NCI-H2029 (cell line): Measurements from ENCODE around the gene SPTBN5.

Experiments used
- DNase-seq: peaks from one replicate; lab custom pipeline; 2025; lab: John Stamatoyannopoulos, UW

The SPTBN5 gene

DNA sequence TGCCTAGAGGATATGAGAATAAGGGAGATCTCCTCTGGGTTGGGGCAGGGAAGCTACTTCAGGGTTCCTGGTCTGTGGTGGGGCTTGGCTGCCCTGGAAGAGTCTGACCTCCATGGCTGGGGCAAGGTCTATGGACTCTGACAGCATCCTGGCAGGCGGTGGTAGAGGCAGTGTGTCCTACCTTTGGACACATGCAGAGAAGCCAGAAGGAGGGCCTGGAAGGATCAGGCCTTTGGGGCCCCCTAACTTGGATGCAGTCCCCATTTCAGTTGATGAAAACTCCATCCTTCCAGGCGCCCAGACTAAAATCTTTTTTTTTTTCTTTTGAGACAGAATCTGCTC, 10.4 kb downstream of the SPTBN5 start:
- no peak for DNase-seq

DNA sequence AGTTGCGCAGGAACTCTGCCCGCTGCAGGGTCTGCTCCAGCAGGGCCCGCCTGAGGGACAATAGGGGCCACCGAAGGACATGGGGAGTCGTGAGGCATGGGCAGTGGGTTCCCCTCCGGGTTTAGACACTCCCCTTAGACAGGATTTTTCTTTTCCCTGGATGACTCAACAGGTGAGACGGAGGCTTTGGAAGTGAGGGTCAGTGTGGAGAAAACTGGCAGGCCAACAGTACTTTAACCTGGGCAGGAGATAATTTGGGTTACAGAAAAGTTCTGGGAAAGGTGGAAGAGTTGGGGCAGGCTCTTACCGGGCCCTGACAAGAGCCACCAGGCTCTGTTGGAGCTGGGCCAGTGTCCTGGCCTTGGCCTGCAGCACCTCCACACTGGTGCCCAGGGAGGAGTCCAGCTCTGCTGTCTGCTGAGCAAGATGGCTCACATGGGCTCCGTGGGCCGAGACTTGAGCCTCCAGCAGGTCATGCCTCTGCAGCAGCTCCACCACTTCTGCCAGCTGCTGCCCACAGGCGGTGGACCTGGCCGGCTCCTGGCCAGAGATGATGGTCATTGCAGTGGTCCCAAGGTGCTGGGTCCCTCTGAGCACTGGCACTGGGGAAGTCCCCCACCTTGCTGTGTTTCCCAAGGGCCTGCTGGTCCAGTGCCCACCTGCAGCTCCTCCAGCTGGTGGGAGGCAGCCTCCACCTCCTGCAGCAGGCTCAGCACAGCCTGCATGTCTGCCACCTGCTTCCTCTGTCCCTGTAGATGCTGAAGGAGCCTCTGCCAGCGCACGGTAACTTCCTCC, 11.0 kb downstream of the SPTBN5 start:
- no peak for DNase-seq

DNA sequence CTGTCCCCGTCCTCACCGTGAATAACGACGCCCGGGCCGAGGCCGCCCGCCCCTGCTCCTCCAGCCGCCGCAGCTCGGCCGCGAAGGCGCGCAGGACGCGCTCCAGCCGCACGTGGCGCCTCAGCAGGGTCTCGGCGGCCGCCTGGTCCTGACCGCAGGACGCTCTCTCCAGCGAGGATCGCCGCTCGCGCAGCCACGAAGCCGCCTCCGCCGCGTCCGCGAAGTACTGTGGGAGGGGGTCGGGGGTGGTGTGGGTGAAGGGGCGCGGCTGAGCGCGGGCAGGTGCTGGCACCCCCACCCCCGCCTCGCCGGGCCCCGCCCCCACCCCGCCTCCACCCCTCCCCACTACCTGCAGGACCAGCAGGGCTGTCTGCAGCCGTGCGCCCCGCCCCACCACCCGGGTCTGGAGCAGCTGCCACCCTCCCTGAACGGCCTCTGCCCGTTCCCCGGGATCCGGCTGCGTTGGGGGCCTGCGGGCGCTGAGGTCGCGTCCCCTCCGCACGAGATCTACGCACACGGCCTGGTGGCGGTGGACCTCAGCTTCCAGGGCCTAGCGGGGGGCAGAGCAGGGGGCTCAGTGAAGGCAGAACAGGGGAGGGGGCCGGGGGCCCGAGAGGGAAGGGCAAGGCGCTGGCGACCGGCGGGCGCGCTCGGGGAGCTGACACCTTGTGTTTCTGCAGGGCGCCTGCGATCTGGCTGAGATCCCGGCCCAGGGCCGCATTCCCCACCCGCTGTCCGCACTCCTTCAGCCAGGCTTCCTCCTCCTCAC, 11.7 kb downstream of the SPTBN5 start:
- no peak for DNase-seq

DNA sequence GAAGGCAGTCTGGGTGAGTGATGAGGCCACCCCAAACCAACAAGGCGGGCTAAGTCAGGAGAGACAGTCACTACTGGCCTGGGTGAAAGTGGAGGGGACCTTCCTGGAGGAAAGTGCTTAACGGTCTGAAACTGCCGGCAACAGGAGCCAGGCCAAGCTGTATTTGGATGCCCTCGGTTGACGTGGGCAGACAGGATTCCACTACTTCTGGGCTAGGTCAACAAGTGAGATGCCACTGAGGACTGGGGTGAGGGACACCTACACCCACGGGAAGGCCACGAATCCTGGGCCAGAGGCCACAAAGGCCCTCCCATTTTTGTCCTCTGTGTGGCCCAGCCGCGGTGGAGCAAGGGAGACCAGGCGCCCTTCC, 12.3 kb downstream of the SPTBN5 start:
- DNase-seq: no peak

DNA sequence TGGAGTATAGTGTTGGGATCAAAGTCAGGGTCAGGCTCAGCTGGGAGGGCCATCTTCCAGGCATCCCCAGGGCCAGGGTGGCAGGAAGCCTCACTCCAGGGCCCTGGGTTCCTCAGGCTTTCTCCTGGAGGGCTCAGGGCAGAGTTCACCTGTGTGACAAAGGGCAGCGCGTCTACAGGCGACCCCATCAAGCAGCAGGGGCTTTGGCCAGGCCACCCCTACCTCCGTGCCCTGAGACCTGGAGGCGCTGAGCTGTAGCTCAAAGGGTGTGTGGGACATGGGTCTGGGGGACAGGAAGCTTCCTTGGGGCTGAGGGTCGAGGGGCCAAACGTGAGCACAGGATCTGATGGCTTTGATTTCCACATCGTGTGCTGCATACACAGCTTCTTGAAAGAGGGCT, 12.8 kb downstream of the SPTBN5 start:
- no peak for DNase-seq

DNA sequence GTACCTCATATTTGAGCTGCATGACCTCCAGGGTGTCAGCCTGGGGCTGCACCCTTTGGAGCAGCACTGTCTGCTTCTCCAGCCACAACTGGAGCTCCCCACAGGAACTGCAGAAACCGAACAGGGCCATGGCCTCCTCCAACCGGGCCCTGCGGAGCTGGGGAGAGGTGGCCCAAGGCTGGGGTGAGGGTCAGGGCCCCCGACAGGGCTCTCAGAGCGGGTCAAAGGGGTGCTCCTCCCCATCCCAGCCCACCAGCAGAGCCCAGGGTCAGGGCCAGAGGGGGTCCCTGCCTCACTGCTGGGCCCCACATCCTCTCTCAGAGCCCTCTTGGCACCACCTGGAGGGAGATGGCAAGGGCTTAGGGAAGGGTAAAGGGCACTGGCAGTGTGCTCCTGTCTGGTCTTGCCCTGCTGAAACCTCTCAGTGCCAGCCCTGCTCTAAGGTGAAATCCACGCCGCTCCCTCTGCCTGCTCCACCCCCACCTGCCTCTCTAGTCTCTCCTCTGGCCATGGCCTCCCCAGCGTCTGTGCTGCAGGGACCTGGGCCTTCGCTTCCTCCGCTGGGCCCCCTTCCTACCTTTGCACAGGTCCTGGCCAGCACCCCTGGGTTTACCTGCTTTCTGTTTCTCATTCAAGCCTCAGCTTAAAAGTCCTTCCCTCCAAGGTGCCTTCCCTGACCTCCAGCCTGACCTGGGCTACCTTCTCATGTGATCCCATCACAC, 13.5 kb downstream of the SPTBN5 start:
- no peak for DNase-seq

DNA sequence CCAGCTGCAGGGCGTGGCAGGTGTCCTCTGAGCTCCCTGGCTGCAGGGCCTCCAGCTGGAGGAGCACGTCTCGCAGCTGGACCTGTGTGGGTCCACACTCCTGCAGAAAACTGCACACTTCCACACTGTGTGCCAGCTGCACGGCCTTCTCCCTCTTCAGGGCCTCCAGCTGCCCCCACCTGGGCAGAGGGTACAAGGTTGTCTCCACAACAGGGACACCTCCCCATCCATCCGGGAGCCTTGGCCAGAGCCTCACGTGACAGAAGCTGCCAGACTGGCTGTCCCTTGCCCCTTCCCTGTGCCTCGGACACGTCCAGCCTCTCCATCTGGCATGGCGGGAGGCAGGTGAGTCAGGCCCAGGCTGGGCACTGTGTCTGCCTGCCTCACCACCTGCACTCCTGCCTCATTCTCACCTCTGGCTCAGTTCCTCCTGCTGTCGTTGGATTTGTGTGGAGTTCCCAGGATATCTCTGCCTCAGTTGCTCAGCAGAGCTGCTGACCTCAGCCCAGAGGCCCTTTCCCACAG, 14.5 kb downstream of the SPTBN5 start:
- no peak for DNase-seq

DNA sequence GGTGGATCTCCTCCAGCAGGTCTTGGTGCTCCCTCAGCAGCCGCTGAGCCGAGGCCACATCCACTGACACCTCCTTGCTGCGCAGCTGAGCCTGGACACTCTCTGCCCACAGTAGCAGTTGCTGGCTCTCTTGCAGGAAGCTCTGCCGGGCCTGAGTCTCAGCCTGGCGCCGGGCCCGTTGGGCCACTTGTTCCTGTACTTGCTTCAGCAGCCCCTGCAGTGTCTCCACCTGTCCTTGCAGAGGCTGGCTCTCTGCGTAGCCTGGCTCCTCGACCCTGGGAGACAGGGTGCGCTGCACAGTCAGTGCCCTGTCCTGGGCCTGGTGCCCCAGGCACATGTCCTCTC, 15.5 kb downstream of the SPTBN5 start:
- DNase-seq: peak; percentile 37

DNA sequence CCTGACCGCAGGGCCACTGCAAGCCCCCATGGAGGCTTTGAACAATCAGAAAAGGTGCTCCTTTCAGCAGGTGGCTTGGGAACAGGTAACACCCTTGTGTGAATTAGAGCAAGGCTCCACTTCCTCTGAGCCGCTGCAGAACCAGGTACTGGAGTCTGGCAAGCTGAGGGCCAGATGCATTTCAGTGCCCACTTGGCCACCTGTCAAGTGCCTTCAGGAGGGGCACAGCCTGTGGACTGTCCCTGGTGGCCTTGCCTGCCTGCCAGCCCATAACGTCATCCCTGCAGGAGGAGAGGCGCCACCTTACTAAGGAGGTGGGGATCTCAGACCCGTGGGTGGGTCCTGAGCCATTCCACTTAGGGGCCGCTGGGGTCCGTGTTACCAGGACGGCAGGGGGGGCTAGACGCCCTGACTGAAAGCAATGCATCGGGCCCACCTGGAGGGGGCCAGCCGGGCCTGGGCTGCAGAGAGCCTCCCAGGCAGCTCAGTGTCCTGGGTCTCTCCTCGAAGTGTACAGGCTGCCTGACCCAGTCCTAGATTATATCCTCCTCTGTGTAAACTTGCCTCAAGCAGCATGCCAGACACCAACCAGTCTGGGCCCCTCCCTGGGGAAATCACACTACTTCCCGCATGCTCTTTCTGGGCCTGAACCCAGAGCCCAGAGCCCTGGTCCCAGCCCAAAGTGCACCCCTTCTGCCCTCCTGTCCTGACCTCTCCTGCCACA, 16.1 kb downstream of the SPTBN5 start:
- DNase-seq: peak; percentile 79

DNA sequence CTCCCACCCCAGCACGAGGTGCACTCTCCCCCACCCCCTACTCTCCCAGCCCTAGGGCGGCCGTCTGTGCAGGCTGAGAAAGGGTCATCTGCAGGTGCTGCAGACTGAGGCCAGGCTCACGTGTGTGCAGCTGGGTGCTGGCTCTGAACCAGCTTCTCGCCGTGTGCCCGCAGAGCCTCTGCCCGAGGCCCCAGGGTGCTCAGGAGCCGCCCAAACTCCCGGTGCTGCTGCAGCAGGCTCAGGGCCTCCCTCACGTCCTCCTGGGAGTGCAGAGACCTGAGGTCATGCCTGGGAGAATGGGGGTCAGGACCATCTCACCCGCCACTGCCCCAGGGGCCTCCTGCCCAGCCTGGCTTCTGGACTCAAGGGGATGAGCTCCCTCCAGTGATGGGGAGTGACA, 17.2 kb downstream of the SPTBN5 start:
- DNase-seq: no peak

DNA sequence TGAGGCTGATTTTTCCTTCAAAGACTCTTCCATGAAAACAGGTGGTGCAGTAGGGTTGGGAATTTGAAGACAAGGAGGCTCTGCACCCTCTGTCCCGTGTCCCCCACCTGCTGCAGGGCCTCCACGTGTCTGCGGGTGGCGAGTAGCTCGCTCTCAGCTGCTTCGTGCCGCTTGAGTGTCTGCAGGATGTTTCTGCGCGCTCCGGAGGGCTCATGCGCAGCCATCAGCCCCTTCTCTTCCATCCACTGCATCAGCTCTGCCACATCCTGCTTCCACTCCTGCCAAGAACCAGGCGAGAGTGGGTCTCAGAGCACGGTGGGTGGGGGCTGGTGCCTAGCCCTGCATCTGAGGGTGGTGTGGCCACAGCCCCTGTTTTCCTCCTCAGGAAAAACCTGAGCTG, 17.8 kb downstream of the SPTBN5 start:
- no peak for DNase-seq

DNA sequence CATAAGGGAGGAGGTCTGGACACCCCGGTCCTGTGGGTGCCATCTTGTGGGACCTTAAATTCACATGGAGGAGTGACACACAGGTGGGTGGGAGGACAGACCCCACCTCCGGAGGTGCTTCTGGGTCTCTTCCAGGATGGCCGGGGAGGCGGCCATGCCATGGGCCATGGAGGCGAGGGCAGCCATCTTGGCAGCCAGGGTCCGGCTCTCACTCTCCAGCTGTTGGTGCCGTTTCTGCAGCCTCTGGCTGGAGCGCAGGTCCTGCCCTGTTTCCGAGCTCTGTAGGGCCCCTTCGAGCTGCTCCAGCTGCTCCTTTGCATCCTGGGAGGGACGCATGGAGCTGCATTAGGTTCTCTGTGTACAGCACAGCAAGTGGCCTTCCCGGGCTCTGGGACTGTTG, 19.1 kb downstream of the SPTBN5 start:
- no peak for DNase-seq

DNA sequence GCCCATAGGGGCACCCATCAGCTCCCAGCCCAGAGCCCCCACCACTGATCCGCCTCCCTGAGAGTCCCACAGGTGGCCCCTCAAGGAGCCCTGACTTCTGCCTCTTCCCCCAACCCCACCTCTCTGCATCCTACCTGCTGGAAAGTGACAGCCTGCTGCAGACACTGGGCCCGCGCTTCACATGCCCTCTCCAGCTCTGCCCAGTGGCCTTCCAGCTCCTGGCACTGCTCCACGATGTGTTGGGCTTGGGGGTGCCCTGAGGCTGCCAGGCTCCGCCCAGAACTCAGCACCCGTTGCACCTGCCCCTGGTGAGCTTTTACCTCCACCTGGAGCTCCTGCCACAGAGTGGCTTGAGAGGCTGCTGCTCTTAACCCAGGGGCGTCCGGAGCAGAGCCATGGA, 20.1 kb downstream of the SPTBN5 start:
- peak; percentile 58 for DNase-seq

DNA sequence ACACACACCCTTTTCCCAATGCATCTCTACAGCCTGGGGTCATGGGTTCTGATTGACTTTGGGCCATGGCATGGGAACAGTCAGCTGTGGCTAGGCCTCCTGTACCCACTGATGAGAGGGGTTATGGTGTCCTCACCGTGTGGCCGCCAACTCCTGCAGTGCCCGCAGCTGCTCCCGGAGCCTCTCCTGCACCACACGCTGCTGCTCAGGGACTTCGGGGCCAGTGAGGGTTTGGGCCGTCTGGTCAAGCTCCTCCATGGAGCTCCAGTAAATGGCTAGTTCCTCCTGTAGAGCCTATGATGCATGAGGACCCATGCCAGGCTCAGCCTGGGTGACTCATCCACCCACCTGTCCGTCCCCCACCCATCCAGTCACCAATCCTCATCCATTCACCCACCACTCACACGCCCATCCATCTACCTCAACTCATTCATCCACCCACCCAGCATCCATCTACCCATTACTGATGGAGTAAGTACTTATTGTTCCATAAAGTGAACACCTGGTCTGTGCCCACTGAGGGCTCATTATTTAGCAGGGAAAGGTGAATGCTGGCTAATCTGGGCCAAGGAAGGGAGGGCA, 21.6 kb downstream of the SPTBN5 start:
- no peak for DNase-seq

DNA sequence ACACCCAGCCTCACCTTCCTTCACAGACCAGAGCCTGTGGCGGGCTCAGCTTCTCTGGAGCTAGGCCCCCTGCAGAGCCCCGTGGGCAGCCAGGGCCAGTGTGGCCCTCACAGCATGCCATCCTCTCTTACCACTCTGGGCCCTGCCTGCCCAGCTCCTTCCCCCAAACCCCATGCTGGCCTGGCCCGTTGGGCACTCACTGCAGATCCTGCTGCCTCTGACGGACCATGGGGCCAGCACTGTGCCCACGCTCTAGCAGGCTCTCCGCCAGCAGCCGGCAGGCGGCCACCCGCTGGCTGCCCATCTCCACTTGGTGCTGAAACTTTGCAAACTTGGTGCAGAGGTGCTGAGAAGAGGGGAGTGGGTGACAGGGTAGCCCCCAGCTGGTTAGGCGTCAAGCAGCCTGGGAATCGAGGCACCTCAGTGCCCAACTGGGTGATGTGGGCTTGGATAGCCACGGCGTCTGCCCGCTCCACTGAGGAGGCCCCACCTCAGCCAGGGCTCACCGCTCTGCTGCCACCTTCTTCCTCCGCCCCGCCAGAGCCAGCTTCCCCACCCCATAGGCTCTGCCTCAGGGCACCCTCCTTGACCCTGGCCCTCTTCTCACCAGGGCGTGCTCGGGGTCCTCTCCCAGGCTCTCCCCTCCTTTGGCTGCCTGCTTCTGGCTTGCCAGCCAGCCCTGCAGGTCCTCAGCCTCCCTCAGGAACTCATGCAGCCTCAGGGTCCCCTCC, 22.5 kb downstream of the SPTBN5 start:
- no peak for DNase-seq

DNA sequence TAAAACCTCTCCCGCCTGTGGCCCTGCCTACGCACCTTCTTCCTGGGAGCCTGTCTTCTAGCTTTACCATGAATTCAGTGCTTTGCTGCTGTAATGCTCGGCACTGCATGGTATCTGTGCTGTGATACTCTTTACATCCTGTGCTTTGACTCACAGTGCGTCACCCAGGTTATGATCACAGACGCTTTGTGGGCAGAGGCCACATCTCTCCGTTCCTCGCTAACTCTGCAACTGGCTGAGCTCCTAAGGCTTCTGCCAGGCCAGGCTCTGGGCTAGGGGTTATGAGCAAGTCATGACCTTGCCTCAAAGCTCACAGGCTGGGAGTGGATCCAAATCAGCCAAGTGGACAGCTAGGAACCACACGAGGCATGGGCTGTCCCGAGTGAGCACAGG, 23.2 kb downstream of the SPTBN5 start:
- no peak for DNase-seq

DNA sequence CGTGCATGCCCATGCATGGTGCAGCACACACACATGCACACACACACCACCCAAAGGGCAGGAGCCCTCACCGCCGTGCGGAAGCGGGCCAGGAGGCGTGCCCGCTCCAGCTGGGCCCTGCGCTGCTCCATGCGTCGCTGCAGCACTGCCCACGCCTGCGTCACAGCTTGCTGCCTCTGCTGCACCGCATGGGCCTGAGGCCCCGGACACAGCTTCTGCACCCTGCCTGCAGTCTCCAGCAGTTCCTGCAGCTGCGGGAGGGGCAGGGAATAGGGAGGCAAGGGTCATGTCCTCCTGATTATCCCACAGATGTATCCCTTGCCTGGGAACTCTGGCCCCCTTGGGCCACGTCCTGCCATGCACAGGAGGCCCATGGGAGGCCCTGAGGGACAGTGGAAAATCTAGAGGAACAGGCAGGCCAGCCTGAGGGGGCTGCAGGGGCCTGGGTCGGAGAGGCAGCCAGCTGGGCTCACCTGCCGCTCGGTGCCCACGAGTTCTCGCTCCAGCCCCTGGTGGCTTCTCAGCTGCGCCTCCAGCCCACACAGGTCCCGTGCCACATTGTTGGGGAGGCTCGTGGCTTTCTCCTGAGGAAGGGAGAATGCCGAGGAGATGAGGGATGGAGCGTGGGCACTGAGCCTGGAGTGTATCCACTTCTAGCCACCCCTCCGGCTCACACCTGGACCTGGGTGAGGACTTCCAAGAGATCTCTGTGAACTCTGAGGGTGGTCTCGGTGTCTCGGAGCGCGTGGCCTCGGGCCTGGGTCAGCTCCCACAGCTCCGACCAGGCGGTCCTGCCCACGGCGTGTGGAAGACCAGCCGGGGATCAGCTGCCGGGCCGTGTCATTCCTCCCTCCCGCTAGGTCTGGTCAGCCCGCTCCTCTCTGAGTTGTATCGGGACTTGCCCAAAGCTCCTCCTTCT, 23.8 kb downstream of the SPTBN5 start:
- no peak for DNase-seq

DNA sequence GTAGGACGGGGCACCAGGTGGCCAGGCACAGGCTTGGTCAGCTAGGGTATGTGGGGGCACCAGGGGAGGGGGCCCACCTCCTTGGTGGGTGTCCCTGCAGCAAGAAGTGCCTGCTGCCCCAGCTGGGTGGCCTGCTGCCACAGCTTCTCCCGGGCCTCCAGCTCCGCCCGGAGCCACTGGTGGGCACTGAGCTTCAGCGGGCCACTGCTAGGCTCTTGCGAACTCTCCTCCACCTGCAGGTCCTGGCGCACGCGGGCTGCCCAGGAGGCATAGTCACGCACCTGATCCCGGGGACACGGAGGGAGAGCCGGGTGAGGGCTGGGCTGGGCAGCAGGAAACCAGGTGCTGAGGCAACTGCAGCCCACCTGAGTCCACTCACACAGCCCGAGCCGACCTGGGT, 25.5 kb downstream of the SPTBN5 start:
- DNase-seq: no peak

DNA sequence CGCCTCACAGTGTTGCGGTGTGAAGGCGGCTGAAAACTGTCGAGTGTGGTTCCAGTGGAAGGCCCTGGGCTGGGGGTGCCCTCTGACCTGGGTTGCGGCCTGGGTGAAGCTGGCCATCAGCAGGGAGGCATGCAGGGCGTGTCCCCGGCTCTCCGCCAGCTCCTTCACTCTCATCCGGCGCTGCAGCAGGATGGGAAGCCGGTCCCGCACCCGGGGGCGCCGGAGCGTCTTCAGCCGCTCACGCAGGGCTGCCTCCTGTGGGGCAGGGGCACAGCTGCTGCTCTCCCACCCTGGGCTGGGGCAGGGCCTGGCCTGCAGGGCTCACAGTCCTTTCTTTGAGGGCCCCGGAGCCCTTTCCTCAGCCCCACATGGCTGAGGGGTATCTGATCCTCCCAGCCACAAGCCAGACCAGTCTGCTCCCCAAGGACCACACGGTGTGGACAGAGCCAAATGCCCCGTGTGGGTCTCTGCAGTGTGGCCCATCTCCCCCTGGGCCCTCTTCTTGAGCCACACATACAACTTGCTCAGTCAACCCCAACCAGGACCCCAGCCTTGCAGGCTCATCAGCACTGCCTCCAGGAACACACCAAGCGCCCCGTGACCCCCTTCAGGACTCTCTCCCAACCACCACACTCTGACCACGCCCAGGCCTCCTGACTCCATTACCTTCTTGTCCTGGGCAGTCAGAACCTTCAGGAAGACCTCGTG, 26.8 kb downstream of the SPTBN5 start:
- DNase-seq: no peak
